SK-MEL-5 (cell line): Measurements from ENCODE around the gene FCN2. TPM values are rescaled to one million over a fixed set of nuclear protein-coding genes. Genes with fewer than 3 reads are reported as not detected.

Experiments used
- DNase-seq: peaks from one replicate; pipeline ENCODE4 v3.0.0-alpha.2; 2016; ENCODE audit warnings: low read depth, low spot score
- in situ Hi-C: cut with HindIII; loops from 2 replicates; pipeline ENCODE4 v1.10.0; 2016; ENCODE audit warnings: low sequenced_read_pairs, high pct_unique_total_duplicates, low pct_unique_long_range_greater_than_20kb
- polyA plus RNA-seq, 2 experiments: library from polyadenylated mRNA; depleted of rRNA; stranded (reverse); fragments of >200 nt; gene quantifications; 2 replicates each; pipeline ENCODE4 v1.2.3, GENCODE V29; 2015
- total RNA-seq: library from RNA; depleted of rRNA; stranded (reverse); fragments of >200 nt; shearing (Covaris generic); gene quantifications from 2 replicates; pipeline ENCODE4 v1.2.3, GENCODE V29; 2014; rRNA removed

The FCN2 gene
- not detected in 2 replicates for total RNA-seq
- polyA plus RNA-seq (2015; cell fraction: cytosol; rRNA removed), result not detected in 2 replicates
- 1.3 TPM in 1 of 2 replicates, not detected in the other for polyA plus RNA-seq (2015; cell fraction: nucleus; rRNA removed)

DNA sequence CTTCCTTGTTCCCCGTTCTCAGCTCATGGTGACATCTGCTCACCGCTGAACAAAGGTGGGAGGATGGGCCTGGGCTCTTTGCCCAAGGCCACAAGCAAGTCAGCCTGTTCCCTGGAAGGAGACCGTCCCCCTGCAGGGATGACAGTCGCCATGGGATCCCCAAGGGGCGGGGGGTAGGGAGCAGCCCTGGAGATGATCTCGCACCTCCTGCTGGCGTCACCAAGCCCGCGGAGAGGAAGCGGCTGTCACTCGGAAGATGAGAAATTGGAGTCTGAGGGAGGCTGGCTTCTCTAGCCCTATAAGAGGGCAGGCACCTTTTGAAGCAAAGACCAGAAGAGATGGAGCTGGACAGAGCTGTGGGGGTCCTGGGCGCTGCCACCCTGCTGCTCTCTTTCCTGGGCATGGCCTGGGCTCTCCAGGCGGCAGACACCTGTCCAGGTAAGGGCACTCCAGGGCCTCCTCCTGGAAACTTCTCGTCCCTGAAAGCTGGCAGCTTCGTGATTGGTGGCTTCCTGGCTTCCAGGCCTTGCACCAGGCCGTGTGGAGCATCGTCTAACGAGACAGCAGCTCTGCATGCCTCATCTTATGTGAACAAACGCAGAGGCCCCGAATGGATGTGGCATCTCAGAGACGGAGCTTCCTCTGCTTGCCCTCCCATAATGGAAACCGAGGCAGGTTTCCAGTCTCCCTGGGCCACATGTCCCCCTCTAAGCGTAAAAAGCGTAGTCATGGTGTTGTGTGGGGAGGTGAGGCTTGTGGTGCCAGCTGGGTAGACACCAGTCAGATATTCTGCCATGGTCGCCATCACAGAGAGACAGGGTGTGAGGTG lies at the start of gene FCN2:
FCN2 (plus strand) TSS at position 327 of the 829 bp plus-strand sequence; CDS start at position 339, 12 bp downstream.
- in situ Hi-C loops, result no loop called here
- DNase-seq, result no peak

DNA sequence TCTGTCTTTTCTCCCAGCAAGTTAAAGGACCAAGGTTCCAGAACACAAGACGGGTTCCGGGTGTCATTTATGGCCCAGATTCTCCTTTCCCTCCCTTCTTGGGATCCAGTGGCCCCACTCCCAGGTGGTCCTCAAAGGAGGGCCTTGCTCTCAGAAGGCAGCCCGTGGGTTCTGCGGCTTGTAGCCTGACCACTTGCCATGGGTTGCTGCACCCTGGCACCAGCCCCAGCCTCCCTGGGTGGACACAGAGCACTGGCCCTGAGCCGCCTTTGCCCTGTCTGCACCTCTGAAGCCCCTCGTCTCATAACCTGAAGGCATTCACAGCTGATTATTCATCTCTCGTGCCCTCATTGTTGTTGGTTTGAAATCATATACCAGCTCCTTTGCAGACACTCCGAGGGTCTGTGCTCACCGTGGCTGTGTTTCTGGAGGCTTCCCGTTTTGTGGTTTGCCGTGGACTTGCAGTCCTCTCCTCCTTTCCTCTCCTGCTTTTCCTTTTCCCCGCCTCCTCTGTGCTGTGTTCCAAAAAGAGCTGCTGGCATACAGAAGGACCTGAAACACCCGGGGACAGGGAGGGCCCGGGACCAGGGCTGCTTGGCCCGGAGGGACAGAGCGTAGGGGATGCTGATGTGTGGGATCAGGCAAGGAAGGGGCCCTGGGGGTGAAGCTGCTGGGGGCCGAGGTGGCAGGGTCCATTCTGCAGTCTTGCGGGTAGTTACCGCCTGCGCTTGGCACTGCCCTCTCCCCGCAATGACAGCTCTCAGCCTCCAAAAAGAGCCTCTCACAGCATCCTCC lies 49.5 kb upstream of the FCN2 start:
- in situ Hi-C loops, result no loop called here
- DNase-seq, result no peak

- no peak for DNase-seq
- in situ Hi-C loops, result no loop called here
These were observed 48.1 kb upstream of the FCN2 start for GRCh38 chr9:134832471-134832870.

- in situ Hi-C loops, result no loop called here
- no peak for DNase-seq
These were observed 47.2 kb upstream of the FCN2 start for GRCh38 chr9:134833294-134833880.

DNA sequence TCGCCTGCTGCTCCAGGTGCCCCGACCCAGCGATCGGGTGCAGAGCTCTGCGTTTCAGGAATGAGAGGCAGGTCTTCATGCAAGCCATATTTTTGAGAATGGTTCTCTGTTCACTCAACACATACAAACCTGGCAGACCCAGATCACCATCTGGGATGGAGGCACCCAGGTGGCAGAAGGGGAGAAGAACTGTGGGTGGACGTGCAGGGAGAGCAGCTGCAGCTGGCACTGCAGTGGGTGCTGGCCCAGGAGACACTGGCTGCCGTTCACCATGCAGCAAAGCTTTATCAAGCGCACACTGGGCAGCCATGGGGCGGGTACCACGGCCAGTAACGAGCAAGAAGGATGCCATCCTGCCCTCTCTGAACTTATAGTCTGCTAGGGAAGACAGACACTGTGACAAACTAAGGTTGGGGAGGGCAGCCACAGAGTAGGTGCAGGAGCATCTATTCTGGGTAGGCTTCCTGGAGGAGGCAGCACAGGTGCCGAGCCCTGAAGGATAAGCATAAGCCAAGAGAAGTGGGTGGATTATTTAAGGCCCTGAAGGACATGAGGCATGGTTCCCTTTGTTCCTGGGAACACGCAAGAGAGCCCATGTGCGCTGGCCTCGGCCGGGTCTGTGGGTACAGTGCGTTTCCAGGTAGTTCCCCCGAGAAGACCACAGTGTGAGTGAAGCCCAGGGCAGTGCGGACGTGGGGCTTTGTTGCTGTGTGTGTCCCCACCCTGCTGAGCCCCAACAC lies 46.2 kb upstream of the FCN2 start:
- in situ Hi-C loops, result no loop called here
- DNase-seq, result no peak

DNA sequence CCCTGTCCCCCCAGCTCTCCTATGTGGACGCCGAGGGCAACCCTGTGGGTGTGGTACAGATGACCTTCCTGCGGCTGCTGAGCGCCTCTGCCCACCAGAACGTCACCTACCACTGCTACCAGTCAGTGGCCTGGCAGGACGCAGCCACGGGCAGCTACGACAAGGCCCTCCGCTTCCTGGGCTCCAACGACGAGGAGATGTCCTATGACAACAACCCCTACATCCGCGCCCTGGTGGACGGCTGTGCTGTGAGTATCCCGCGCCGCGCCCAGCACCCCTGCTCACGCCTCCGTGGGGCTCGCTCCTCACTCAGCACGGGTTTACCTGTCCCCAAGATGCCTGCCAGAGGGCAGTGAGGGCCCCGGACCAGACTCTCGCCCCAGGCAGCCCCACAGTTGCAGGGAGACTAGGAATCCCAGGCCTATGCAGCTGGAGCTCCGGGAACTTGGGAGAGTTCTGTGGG lies 45.6 kb upstream of the FCN2 start:
- in situ Hi-C loops, result no loop called here
- no peak for DNase-seq

DNA sequence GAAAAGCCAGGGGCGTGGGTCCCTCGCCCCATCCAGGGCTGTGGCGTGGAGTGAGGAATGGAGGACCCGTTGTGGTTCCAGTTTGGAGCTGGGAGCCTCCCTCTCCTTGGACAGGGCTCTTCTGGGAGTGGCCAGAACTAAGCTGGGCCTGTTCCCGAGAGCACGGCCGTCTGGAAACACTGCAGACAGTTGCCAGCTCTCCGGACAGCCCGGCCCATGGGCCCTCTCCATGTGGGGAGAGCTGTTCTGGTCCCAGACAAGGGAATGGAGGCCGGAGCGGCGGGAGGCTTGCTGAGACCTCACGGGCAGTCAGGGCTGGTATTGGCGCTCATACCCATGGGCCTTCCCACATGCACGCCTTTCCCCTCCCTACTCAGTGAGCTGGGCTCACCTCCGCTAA lies 45.2 kb upstream of the FCN2 start:
- DNase-seq, result no peak
- in situ Hi-C loops, result no loop called here

GRCh38 chr9:134835987-134836386 lies 44.6 kb upstream of the FCN2 start:
- no peak for DNase-seq
- in situ Hi-C loops, result no loop called here

DNA sequence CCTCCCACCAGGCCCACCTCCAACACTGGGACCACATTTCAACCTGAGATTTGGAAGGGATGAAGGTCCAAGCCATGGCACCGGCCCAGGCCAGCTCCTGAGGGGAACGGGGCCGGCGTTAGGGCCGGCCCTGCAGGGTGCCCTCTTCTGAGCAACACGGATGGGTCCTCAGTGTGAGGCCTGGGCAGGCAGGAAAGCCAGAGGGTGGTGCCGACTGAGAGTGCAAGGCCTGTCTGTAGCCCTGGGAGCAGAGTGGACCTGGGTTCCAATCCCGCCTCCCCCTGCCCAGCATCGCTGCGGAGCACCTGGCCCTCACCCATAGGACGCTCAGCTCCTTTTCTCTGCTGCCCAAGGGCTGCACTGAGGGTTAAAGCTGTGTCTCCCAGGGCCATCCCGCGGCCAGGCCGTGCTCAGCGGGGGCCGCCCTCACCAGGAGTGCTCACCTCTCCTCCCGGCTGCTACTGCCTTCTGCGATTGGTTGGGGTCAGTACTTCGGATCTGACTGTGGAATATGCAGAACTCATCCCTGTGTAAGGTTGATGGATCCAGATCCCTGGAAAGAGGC lies 44.1 kb upstream of the FCN2 start:
- in situ Hi-C loops, result no loop called here

GRCh38 chr9:134837529-134837928 lies 43.1 kb upstream of the FCN2 start:
- no peak for DNase-seq
- in situ Hi-C loops, result no loop called here

More for the DNA sequence above, 44.1 kb upstream of the FCN2 start:
- DNase-seq, result no peak

- in situ Hi-C loops, result no loop called here
These were observed 41.8 kb upstream of the FCN2 start for GRCh38 chr9:134838651-134839454.

GRCh38 chr9:134839455-134840125 lies 41.0 kb upstream of the FCN2 start:
- in situ Hi-C loops, result no loop called here
- peak; percentile 15 for DNase-seq

More at GRCh38 chr9:134838651-134839454, 41.8 kb upstream of the FCN2 start:
- no peak for DNase-seq

DNA sequence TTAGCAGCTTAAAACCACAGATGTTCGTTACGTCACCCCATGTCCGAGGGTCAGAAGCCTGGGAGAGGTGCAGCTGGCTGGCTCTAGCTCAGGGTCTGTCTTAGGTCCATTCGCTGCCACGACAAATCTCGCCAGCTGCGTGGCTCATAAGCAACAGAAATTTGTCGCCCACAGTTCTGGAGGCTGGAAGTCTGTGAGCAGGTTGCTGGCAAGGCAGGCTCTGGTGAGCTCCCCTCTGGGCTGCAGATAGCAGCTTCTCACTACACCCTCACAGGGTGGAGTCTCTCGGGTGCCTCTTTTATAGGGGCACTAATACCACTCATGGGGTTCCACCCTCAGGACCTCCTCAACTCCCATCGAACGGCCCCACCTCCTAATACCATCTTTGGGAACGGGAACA lies 40.1 kb upstream of the FCN2 start:
- in situ Hi-C loops, result no loop called here
- no peak for DNase-seq

- in situ Hi-C loops, result no loop called here
- no peak for DNase-seq
These were observed 39.3 kb upstream of the FCN2 start for GRCh38 chr9:134841180-134841904.

DNA sequence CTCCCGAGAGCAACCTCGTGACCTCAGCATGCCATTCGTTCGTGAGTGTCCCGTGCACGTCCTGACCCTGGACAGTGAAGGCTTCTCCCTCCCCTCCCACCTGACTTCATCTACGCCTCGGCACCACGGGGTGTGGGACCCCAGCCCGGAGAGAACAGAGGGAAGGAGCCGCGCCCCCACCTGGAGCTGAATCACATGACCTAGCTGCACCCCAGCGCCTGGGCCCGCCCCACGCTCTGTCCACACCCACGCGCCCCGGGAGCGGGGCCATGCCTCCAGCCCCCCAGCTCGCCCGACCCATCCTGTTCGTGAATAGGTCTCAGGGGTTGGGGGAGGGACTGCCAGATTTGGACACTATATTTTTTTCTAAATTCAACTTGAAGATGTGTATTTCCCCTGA lies 38.3 kb upstream of the FCN2 start:
- in situ Hi-C loops, result no loop called here
- no peak for DNase-seq
